CD8-positive, alpha-beta memory T cell (primary cell): Measurements from ENCODE around the gene FBN1. TPM values are rescaled to one million over a fixed set of nuclear protein-coding genes. Genes with fewer than 3 reads are reported as not detected.

Experiments used
- CTCF ChIA-PET: fragments of 350-600 bp; sonication (Branson Sonifier 250); formaldehyde crosslinking; loops from one replicate; lab custom pipeline; 2021; ENCODE audit warnings: antibody characterized with exemption; lab: Charles Lee
- POLR2A ChIA-PET: fragments of 350-600 bp; sonication (Branson Sonifier 250); formaldehyde crosslinking; loops from one replicate; lab custom pipeline; 2021; ENCODE audit warnings: antibody characterized with exemption; lab: Charles Lee
- DNase-seq, 5 donors: peaks; one replicate each; pipeline versions ENCODE4 v3.0.0 to v3.0.0-alpha.2; 2020 to 2022; ENCODE audit warnings: mixed read lengths in 1 of 5
- H3K27ac ChIP-seq: one replicate; pipeline ENCODE4 v1.7.0; 2013; ENCODE audit warnings: low read depth, mild to moderate bottlenecking, low read length, moderate library complexity
- H3K27me3 ChIP-seq: 2 replicates; pipeline ENCODE4 v1.7.0; 2013; ENCODE audit warnings: low read length, mild to moderate bottlenecking; ENCODE audit not compliant: insufficient read depth, poor library complexity, severe bottlenecking
- H3K36me3 ChIP-seq: 2 replicates; pipeline ENCODE4 v1.7.0; 2013; ENCODE audit warnings: mild to moderate bottlenecking, low read length, moderate library complexity; ENCODE audit not compliant: insufficient read depth
- H3K4me1 ChIP-seq: 2 replicates; pipeline ENCODE4 v1.7.0; 2013; ENCODE audit warnings: mild to moderate bottlenecking, low read length, moderate library complexity; ENCODE audit not compliant: insufficient read depth
- H3K4me3 ChIP-seq: 2 replicates; pipeline ENCODE4 v1.7.0; 2013; ENCODE audit warnings: mild to moderate bottlenecking, low read length
- H3K9me3 ChIP-seq: 2 replicates; pipeline ENCODE4 v1.7.0; 2013; ENCODE audit warnings: mild to moderate bottlenecking, low read length
- H3K27ac Mint-ChIP-seq, 8 donors: one replicate each; pipeline ENCODE4 v1.8.0; 2020 to 2021; ENCODE audit warnings: mixed read lengths in 8 of 8, mild to moderate bottlenecking in 6 of 8, inconsistent platforms in 3 of 8, moderate library complexity in 3 of 8
- H3K27me3 Mint-ChIP-seq, 2 donors: one replicate each; pipeline ENCODE4 v1.8.0; 2020 to 2021; ENCODE audit warnings: mixed read lengths in 2 of 2, mild to moderate bottlenecking in 1 of 2, moderate library complexity in 1 of 2
- H3K36me3 Mint-ChIP-seq, 3 donors: one replicate each; pipeline ENCODE4 v1.8.0; 2020 to 2021; ENCODE audit warnings: mixed read lengths in 3 of 3, inconsistent platforms in 1 of 3, mild to moderate bottlenecking in 1 of 3
- H3K4me1 Mint-ChIP-seq, 3 donors: one replicate each; pipeline ENCODE4 v1.8.0; 2020 to 2021; ENCODE audit warnings: mixed read lengths in 3 of 3, inconsistent platforms in 1 of 3, mild to moderate bottlenecking in 1 of 3
- H3K4me3 Mint-ChIP-seq, 7 donors: one replicate each; pipeline ENCODE4 v1.8.0; 2020 to 2021; ENCODE audit warnings: mixed read lengths in 7 of 7, mild to moderate bottlenecking in 6 of 7, moderate library complexity in 4 of 7, inconsistent platforms in 2 of 7
- H3K9me3 Mint-ChIP-seq, 5 donors: one replicate each; pipeline ENCODE4 v1.8.0; 2020 to 2022; ENCODE audit warnings: mixed read lengths in 5 of 5, mild to moderate bottlenecking in 3 of 5, moderate library complexity in 2 of 5, inconsistent platforms in 1 of 5
- polyA plus RNA-seq: library from polyadenylated mRNA; unstranded; fragments of 300-500 nt; fragmentation: Illumina TruSeq; gene quantifications from one replicate; pipeline ENCODE4 v1.2.3, GENCODE V29; 2021
- total RNA-seq, 2 experiments: library from RNA; stranded (reverse); gene quantifications; one replicate each; pipeline ENCODE4 v1.2.3, GENCODE V29; 2021

The FBN1 gene
- total and polyA plus RNA-seq, 3 experiments from 2014 or later: 0.13 to 0.46 (median 0.21) TPM

- ChIA-PET CTCF (no interaction called here), POLR2A (no interaction called here)
- no peak overlapping the region for H3K27ac ChIP-seq
- H3K4me3 ChIP-seq: no peak overlapping the region
- no peaks in the 10 kb centered on the region for H3K27me3 ChIP-seq
- Mint-ChIP-seq H3K27ac (no peak overlapping the region), H3K9me3 (peaks cover 0 to 5% (median 4%) of the 10 kb centered on the region in 5 donors), H3K27me3 (peaks cover 0 to 6% of the 10 kb centered on the region in 2 donors), H3K4me1 (no peaks in the 10 kb centered on the region), H3K36me3 (no peaks in the 10 kb centered on the region), H3K4me3 (no peak overlapping the region)
- no peaks in the 10 kb centered on the region for H3K36me3 ChIP-seq
- H3K9me3 ChIP-seq: no peaks in the 10 kb centered on the region
- no peak for DNase-seq
- H3K4me1 ChIP-seq: no peaks in the 10 kb centered on the region
These were observed 62.9 kb downstream of the FBN1 start for GRCh38 chr15:48582452-48583247.

GRCh38 chr15:48581219-48581618, 64.3 kb downstream of the FBN1 start:
- Mint-ChIP-seq H3K36me3 (no peaks in the 10 kb centered on the region), H3K9me3 (peaks cover 0 to 5% (median 4%) of the 10 kb centered on the region in 5 donors), H3K4me1 (no peaks in the 10 kb centered on the region), H3K27me3 (peaks cover 2 to 6% of the 10 kb centered on the region in 2 donors), H3K4me3 (no peak overlapping the region), H3K27ac (no peak overlapping the region)
- POLR2A ChIA-PET: no interaction called here
- no peaks in the 10 kb centered on the region for H3K36me3 ChIP-seq
- CTCF ChIA-PET: no interaction called here
- H3K9me3 ChIP-seq: no peaks in the 10 kb centered on the region
- H3K27me3 ChIP-seq: no peaks in the 10 kb centered on the region
- no peak for DNase-seq
- H3K27ac ChIP-seq: no peak overlapping the region
- no peak overlapping the region for H3K4me3 ChIP-seq
- H3K4me1 ChIP-seq: no peaks in the 10 kb centered on the region

GRCh38 chr15:48580736-48581135, 64.8 kb downstream of the FBN1 start:
- Histone ChIP-seq H3K9me3 (no peaks in the 10 kb centered on the region), H3K36me3 (no peaks in the 10 kb centered on the region), H3K4me3 (no peak overlapping the region), H3K27ac (no peak overlapping the region), H3K27me3 (no peaks in the 10 kb centered on the region), H3K4me1 (no peaks in the 10 kb centered on the region)
- H3K27me3 Mint-ChIP-seq: peaks cover 6 to 8% of the 10 kb centered on the region in 2 donors
- ChIA-PET POLR2A (no interaction called here), CTCF (no interaction called here)
- no peak overlapping the region for H3K4me3 Mint-ChIP-seq
- no peak for DNase-seq
- no peaks in the 10 kb centered on the region for H3K36me3 Mint-ChIP-seq
- no peak overlapping the region for H3K27ac Mint-ChIP-seq
- no peaks in the 10 kb centered on the region for H3K4me1 Mint-ChIP-seq
- peaks cover 0 to 5% (median 4%) of the 10 kb centered on the region in 5 donors for H3K9me3 Mint-ChIP-seq

GRCh38 chr15:48579945-48580671, 65.4 kb downstream of the FBN1 start:
- Mint-ChIP-seq H3K4me1 (no peaks in the 10 kb centered on the region), H3K9me3 (peaks cover 0 to 5% (median 4%) of the 10 kb centered on the region in 5 donors), H3K4me3 (no peak overlapping the region), H3K27me3 (peaks cover 6 to 8% of the 10 kb centered on the region in 2 donors), H3K27ac (no peak overlapping the region), H3K36me3 (no peaks in the 10 kb centered on the region)
- no peaks in the 10 kb centered on the region for H3K36me3 ChIP-seq
- no peak overlapping the region for H3K4me3 ChIP-seq
- DNase-seq: no peak
- H3K27ac ChIP-seq: no peak overlapping the region
- POLR2A ChIA-PET: no interaction called here
- CTCF ChIA-PET: no interaction called here
- no peaks in the 10 kb centered on the region for H3K27me3 ChIP-seq
- no peaks in the 10 kb centered on the region for H3K9me3 ChIP-seq
- H3K4me1 ChIP-seq: no peaks in the 10 kb centered on the region

- Histone ChIP-seq H3K27ac (no peak overlapping the region), H3K4me3 (no peak overlapping the region), H3K36me3 (no peaks in the 10 kb centered on the region), H3K4me1 (no peaks in the 10 kb centered on the region), H3K27me3 (no peaks in the 10 kb centered on the region), H3K9me3 (no peaks in the 10 kb centered on the region)
- ChIA-PET POLR2A (no interaction called here), CTCF (no interaction called here)
- H3K27ac Mint-ChIP-seq: no peak overlapping the region
- no peaks in the 10 kb centered on the region for H3K4me1 Mint-ChIP-seq
- DNase-seq: no peak
- H3K36me3 Mint-ChIP-seq: no peaks in the 10 kb centered on the region
- H3K4me3 Mint-ChIP-seq: no peak overlapping the region
- peaks cover 6 to 8% of the 10 kb centered on the region in 2 donors for H3K27me3 Mint-ChIP-seq
- H3K9me3 Mint-ChIP-seq: peaks cover 0 to 5% (median 4%) of the 10 kb centered on the region in 5 donors
These were observed 66.5 kb downstream of the FBN1 start for GRCh38 chr15:48578965-48579364.

- no peaks in the 10 kb centered on the region for H3K27me3 ChIP-seq
- no peak for DNase-seq
- CTCF ChIA-PET: no interaction called here
- H3K27ac Mint-ChIP-seq: no peak overlapping the region
- no peaks in the 10 kb centered on the region for H3K4me1 ChIP-seq
- POLR2A ChIA-PET: no interaction called here
- H3K27ac ChIP-seq: no peak overlapping the region
- H3K9me3 Mint-ChIP-seq: peaks cover 0 to 5% (median 4%) of the 10 kb centered on the region in 5 donors
- H3K4me3 ChIP-seq: no peak overlapping the region
- no peaks in the 10 kb centered on the region for H3K36me3 ChIP-seq
- H3K27me3 Mint-ChIP-seq: peaks cover 6 to 8% of the 10 kb centered on the region in 2 donors
- H3K36me3 Mint-ChIP-seq: no peaks in the 10 kb centered on the region
- no peaks in the 10 kb centered on the region for H3K9me3 ChIP-seq
- H3K4me3 Mint-ChIP-seq: no peak overlapping the region
- H3K4me1 Mint-ChIP-seq: no peaks in the 10 kb centered on the region
These were observed 68.0 kb downstream of the FBN1 start for GRCh38 chr15:48577469-48577868.

GRCh38 chr15:48574187-48574586, 71.3 kb downstream of the FBN1 start:
- H3K27ac Mint-ChIP-seq: no peak overlapping the region
- peaks cover 0 to 5% (median 3%) of the 10 kb centered on the region in 5 donors for H3K9me3 Mint-ChIP-seq
- peaks cover 4 to 6% of the 10 kb centered on the region in 2 donors for H3K27me3 Mint-ChIP-seq
- no peak for DNase-seq
- ChIA-PET CTCF (interaction anchor here (0.8 kb wide), 1 partner anchor 28 kb away, joined by 3 read pairs; no protein-coding TSS in a partner anchor), POLR2A (no interaction called here)
- no peaks in the 10 kb centered on the region for H3K36me3 ChIP-seq
- no peak overlapping the region for H3K4me3 ChIP-seq
- no peaks in the 10 kb centered on the region for H3K9me3 ChIP-seq
- no peaks in the 10 kb centered on the region for H3K27me3 ChIP-seq
- no peaks in the 10 kb centered on the region for H3K4me1 Mint-ChIP-seq
- no peaks in the 10 kb centered on the region for H3K4me1 ChIP-seq
- H3K4me3 Mint-ChIP-seq: no peak overlapping the region
- no peaks in the 10 kb centered on the region for H3K36me3 Mint-ChIP-seq
- H3K27ac ChIP-seq: no peak overlapping the region

- Histone ChIP-seq H3K4me3 (no peak overlapping the region), H3K36me3 (no peaks in the 10 kb centered on the region), H3K27ac (no peak overlapping the region), H3K27me3 (no peaks in the 10 kb centered on the region), H3K4me1 (no peaks in the 10 kb centered on the region), H3K9me3 (no peaks in the 10 kb centered on the region)
- Mint-ChIP-seq H3K4me1 (no peaks in the 10 kb centered on the region), H3K4me3 (no peak overlapping the region), H3K27ac (no peak overlapping the region), H3K36me3 (no peaks in the 10 kb centered on the region), H3K9me3 (peaks cover 0 to 9% (median 3%) of the 10 kb centered on the region in 5 donors), H3K27me3 (peaks cover 4 to 8% of the 10 kb centered on the region in 2 donors)
- POLR2A ChIA-PET: no interaction called here
- CTCF ChIA-PET: no interaction called here
- no peak for DNase-seq
These were observed 71.7 kb downstream of the FBN1 start for GRCh38 chr15:48573780-48574179.
